Activated CD8-positive, alpha-beta memory T cell treated with anti-CD3 and anti-CD28 coated beads, Interleukin-2, amount 50 U/mL, for 1 hour (primary cell): ENCODE measurements around the gene SCARB1.

Experiments
- DNase-seq: peaks from one replicate; pipeline ENCODE4 v3.0.0-alpha.2; 2020; ENCODE audit errors: extremely low read depth

The SCARB1 gene

GRCh38 chr12:124777399-124778372 is 86.0 kb downstream of the SCARB1 start:
- DNase-seq, result no peak

GRCh38 chr12:124776125-124776513 is 87.5 kb downstream of the SCARB1 start:
- no peak for DNase-seq

- no peak for DNase-seq
Observed at GRCh38 chr12:124774462-124775167, 89.0 kb downstream of the SCARB1 start.

- DNase-seq, result no peak
Observed at GRCh38 chr12:124774054-124774461, 89.6 kb downstream of the SCARB1 start.

- no peak for DNase-seq
Observed at GRCh38 chr12:124772289-124773170, 91.1 kb downstream of the SCARB1 start.

- peak; percentile 33 for DNase-seq
Observed at GRCh38 chr12:124771462-124772288, 92.0 kb downstream of the SCARB1 start.

GRCh38 chr12:124770728-124771127 is 92.9 kb downstream of the SCARB1 start:
- DNase-seq, result no peak

GRCh38 chr12:124769881-124770512 is 93.7 kb downstream of the SCARB1 start:
- DNase-seq, result no peak

- DNase-seq, result no peak
Observed at GRCh38 chr12:124769163-124769530, 94.5 kb downstream of the SCARB1 start.

GRCh38 chr12:124768452-124769162 is 95.1 kb downstream of the SCARB1 start:
- DNase-seq, result no peak

GRCh38 chr12:124767066-124767821 is 96.4 kb downstream of the SCARB1 start:
- DNase-seq, result peak; percentile 36

- no peak for DNase-seq
Observed at GRCh38 chr12:124766727-124767065, 97.0 kb downstream of the SCARB1 start.

GRCh38 chr12:124765581-124766489 is 97.8 kb downstream of the SCARB1 start:
- no peak for DNase-seq

GRCh38 chr12:124764870-124765580 is 98.6 kb downstream of the SCARB1 start:
- no peak for DNase-seq

GRCh38 chr12:124764451-124764850 is 99.2 kb downstream of the SCARB1 start:
- DNase-seq, result no peak

GRCh38 chr12:124763594-124763979 is 100.1 kb downstream of the SCARB1 start:
- DNase-seq, result no peak

GRCh38 chr12:124762791-124763593 is 100.7 kb downstream of the SCARB1 start:
- no peak for DNase-seq
